ENCODE data around the gene IRF4.

The IRF4 gene

DNA sequence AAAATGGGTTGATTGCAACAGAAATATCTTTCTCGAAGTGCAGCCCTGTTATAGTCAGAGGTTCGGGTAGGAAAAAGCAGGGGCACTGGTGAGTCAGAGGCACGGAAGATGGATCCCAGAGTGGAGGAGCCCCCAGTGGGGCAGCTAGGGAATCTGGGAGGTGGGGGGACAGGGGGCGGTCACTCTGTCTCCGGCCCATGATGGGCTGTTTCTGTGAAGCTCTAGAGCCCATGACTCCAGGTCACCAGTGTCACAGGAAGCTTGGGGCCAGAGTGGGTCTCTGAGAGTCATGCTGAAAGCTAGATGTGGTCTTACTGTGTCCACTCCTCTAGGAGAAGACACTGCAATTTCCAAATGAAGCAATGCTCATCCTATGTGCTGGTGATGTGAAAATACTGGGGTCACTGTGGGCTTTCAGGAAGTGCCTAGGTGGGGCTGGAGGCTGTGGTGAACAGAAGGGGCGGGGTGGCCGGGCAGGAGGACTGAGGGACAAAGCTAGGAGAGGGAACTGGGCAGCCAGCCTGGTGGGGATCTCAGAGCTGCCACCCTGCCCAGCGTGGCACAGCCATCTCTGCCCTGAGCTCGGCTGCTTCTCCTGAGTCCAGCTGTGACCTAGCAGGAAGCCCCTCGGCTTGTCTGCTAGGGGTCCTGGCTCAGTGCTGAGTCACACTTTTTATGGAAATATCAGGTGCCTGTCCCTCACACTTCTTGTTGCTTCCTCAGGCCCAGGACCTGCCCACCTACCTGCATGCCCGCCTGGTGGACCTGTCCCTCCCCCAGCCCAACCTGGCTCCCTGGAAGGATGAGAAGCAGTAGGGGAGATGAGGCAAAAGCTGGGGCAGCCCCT, 54.2 kb downstream of the IRF4 start:
- DNase-seq, result no peak

DNA sequence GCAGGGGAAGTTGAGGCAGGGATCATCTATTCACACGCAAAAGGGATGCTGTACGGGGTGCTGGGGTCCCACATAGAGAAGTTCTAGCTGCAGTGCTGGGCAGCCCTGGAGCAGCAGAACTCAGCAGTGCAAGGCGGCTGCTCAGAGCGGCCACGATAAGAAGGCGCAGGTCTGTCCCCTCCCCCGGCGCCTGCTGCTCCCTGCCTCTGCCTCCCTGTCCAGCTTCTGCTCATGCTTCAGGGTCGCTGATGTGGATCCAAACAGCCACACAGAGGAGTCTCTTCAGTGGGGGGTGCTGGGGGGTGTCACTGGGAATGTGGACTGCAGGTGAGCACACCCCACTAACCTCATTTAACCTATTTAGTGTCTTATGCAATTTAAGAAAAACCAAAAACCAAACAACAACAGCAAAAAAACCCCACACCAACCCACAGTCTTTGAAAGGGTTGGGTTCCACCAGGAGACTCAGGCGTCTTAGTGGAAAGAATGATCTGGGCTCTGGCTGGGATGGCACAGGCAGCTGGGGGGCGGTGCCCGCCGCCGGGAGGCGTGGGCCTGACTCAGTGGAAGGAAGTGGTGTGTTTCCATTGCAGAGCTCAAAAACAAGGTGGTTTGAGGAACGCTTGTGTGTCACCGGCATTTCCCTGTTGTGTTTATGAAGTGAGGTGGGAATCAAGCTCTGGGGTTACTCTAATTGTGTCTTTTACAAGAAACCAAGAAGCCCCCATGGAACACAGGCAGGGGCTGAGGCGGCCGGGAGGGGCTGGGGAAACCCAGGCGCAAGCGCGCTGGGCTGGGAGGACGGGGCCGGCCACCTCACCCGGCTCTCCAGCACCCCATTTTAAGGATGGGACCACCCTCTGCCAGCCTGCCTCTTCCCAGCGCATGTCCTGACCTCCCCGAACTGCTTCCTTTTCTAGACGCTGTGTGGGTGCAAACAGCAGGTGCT, 55.1 kb downstream of the IRF4 start:
- peak; percentile 94 for DNase-seq

- peak; percentile 77 for DNase-seq
Observed at GRCh38 chr6:447381-448165, 56.0 kb downstream of the IRF4 start.

DNA sequence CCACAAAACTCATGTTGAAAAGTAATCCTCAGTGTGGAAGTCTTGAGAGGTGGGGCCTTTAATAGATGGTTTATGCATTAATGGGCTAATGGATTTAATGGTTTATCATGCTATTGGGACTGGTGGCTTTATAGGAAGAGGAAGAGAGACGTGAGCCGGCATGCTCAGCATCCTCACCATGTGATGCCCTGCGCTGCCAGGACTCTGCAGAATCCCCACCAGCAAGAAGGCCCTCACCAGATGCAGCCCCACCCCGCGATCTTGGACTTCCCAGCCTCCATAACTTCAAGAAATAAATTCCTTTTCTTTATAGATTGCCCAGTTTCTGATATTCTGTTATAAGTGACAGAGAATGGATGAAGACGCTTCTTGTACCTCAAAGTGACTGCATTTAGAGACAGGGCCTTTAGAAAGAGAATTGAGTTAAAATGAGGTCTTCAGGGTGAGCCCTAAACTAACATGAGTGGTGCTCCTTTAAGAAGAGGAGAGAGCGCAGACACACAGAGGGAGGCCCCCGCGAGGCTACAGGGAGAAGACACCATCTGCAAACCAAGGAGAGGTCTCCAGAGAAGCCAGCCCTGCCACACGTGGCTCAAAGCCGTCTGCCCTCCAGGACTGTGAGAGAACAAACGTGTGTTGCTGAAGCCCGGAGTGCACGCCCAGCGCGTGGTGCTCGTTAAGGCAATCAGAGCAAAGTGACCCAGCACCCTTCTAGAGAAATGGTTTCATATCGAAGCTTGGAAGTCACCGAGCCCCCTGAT, 56.9 kb downstream of the IRF4 start:
- no peak for DNase-seq

DNA sequence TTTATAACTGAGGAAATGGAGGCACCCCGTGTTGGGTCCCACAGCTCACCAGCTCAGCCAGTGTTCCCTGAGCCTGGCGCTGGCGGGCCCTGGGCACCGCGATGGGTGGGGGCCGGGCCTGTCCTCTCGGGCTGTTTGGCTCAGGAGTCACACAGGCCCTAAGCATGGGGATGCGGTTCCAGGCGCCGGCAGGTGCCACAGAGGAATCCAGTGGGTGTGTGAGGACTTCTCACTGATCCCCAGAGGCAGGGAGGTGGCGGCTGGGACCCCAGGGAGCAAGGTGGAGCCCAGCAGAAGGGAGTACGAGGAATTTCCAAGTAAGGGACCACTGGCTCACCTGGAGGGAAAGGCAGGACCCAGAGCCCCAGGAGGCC, 57.5 kb downstream of the IRF4 start:
- no peak for DNase-seq

DNA sequence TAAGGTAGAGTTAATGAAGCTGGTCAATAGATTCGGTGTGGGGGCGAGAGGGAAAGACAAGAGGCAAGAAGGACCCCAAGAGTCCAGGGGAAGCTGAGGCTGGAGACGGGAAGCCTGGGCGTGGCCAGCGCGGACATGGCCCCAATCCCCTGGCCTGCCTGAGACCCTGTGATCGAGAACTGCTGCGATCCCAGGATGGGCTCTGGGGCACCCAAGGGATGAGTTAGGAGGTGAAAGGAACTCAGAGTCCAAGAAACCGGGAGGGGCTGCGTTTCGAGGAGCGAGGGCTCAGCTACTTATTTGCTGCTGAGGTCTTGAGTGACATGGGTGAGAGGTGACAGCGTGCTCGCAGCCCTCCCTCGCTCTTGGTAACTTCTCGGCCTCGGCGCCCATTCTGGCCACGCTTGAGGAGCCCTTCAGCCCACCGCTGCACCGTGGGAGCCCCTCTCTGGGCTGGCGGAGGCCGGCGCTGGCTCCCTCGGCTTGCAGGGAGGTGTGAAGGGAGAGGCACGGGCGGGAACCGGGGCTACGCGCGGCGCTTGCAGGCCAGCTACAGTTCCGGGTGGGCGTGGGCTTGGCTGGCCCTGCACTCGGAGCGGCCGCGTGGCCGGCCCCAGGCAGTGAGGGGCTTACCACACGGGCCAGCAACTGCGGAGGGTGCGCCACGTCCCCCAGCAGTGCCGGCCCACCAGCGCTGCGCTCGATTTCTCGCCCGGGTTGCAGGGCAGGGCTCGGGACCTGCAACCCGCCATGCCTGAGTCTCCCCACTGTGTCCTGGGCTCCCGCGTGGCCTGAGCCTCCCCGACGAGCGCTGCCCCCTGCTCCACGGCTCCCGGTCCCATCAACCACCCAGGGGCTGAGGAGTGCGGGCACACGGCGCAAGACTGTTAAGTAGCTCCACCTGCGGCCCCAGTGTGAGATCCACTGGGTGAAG, 58.2 kb downstream of the IRF4 start:
- no peak for DNase-seq

- no peak for DNase-seq
Observed at GRCh38 chr6:451336-451735, 59.8 kb downstream of the IRF4 start.

DNA sequence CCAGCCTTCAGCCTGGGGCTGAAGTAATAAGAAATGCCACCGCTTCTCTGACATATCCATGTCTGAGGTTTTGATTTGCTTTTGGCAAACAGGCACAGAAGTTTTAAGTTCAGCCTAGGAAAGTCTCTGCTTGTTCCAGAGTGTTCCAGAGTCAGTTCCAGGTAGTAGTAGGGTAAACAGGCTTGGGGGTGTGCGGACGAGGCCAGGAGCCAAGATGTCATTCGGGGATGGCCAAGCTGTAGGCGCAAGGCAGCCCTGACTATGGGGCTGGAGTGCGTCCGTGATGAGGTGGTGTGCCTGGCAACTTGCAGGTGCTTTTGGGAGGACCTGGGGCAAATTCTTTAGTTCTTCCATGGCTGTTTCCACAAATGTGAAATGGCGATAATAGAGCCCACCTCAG, 60.3 kb downstream of the IRF4 start:
- no peak for DNase-seq

GRCh38 chr6:452301-453067, 60.9 kb downstream of the IRF4 start:
- no peak for DNase-seq

DNA sequence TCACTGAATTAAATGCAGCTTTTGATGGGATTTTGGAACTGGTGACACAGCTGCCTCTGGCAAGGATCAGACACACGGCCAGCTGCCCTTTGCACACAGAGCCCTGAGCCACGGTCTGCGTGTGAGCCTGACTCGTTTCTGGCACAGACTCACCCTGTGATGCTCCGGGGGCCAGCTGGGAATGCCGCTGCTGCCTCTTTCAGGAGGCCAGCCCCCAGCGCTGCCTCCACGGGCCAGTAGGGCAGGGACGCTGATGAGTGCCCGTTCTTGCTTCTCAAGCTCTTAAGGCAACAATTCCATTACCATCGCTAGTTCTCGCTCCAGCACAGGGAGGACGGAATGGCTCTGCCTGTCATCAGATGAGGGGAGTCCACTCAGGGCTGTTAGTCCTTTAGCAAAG, 61.6 kb downstream of the IRF4 start:
- no peak for DNase-seq

- DNase-seq, result no peak
Observed at GRCh38 chr6:454148-454991, 62.8 kb downstream of the IRF4 start.

DNA sequence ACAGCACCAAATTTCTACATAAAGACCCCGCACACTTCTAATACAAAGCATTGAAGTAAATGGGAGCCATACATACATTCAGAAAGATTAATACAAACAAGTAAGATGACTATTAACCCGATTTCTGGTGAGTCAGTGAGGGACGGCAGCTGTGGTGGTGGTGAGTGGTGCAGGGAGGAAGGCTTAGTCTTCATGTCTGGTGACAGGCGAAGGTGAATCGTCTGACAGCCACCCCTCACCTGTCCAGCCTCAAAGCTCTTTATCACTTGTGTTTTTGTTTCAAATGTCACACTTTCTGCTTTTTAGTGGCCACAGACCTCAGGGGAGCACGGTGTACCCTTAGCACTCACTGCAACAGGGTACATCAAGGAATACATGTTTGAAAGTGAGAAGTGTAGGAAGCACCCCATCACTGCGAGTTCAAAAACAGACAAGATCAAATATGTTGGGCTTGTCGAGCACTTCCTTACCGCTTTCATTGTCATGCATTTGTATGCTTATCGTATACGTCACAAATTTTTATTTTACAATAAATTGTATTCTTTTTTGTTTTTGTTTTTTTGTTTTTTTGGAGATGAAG, 63.5 kb downstream of the IRF4 start:
- DNase-seq, result peak; percentile 30

DNA sequence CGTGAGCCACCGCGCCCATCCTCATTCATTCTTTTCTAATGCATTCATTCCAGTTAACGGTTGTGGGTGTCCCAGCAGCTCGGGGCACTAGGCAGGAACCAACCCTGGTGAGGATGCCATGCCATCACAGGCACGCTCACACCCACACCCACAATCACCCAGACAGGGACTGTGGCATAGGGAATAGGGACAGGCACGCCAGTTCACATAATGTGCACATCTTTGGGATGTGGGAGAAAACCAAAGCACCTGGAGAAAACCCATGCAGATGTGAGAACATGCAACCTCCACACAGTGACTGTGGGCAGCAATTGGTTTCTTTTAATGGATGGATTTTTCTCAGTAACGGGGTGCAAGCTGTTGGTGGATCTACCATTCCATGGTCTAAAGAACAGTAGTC, 64.3 kb downstream of the IRF4 start:
- no peak for DNase-seq

- DNase-seq, result no peak
Observed at GRCh38 chr6:456358-456867, 64.9 kb downstream of the IRF4 start.

GRCh38 chr6:456887-457286, 65.3 kb downstream of the IRF4 start:
- DNase-seq, result no peak

Data from activated CD4-positive, alpha-beta T cell treated with anti-CD3 and anti-CD28 coated beads, Interleukin-10, Interleukin-2, amounts not matched to agents 100 ng/mL and 50 ng/mL, durations not matched to agents 16 hours and 8 hours (primary cell).